GM12878 (cell line): ENCODE data around the gene SCAI. TPM values are rescaled to one million over a fixed set of nuclear protein-coding genes. Genes with fewer than 3 reads are reported as not detected.
A peak's percentile ranks its signal among the peaks of the same experiment; 100 is the strongest.

Source experiments
- ATAC-seq: fragments of 200-7000 bp; cut with Tn5 transposase; 3 replicates; pipeline ENCODE4 v1.9.1; 2020; ENCODE audit warnings: mild to moderate bottlenecking, moderate library complexity
- BruUV-seq: library from RNA; stranded (reverse); fragments of 400-500 nt; replicated peaks from 2 replicates; lab custom pipeline; 2021; lab: Mats Ljungman, UMichigan
- CTCF ChIA-PET: fragments of 300-600 bp; sonication (Branson Sonifier 250); formaldehyde crosslinking; extraction: SDS; loops from one replicate; lab custom pipeline; 2021; ENCODE audit warnings: inconsistent platforms; lab: Yijun Ruan, JAX
- POLR2A ChIA-PET: fragments of 350-600 bp; formaldehyde crosslinking; extraction: SDS; loops from one replicate; lab custom pipeline; 2021; ENCODE audit warnings: inconsistent platforms; lab: Charles Lee
- RAD21 ChIA-PET: fragments of 300-600 bp; sonication (Branson Sonifier 250); formaldehyde crosslinking; loops from one replicate; lab custom pipeline; 2023; ENCODE audit warnings: antibody characterized with exemption; ENCODE audit not compliant: unreplicated experiment; lab: Charles Lee
- SMC1A ChIA-PET: fragments of 300-600 bp; sonication (Branson Sonifier 250); formaldehyde crosslinking; loops from one replicate; lab custom pipeline; 2023; ENCODE audit not compliant: unreplicated experiment, uncharacterized antibody; lab: Charles Lee
- DNase-seq: peaks from one replicate; pipeline ENCODE4 v3.0.0-alpha.2; 2011; ENCODE audit warnings: low read depth, low spot score
- FAIRE-seq: peaks from 3 replicates; lab custom pipeline; 2011; peaks lifted over from hg19 to GRCh38; lab: Jason Lieb, UNC
- H2AFZ ChIP-seq: 2 replicates; pipeline ENCODE4 v1.6.0; 2011; ENCODE audit warnings: low read depth, low read length, control low read depth; ENCODE audit not compliant: control insufficient read depth
- H3K27ac ChIP-seq: 2 replicates; pipeline ENCODE4 v1.5.1; 2011; ENCODE audit warnings: control low read depth; ENCODE audit not compliant: control insufficient read depth, insufficient read depth
- H3K27me3 ChIP-seq, 2 experiments: replicated peaks in 1 of 2; 2 replicates each; pipeline versions ENCODE4 v1.6.0 to v1.6.1; 2011; ENCODE audit warnings: low read length in 1 of 2; ENCODE audit not compliant: control insufficient read depth in 2 of 2, insufficient read depth in 2 of 2
- H3K36me3 ChIP-seq, 2 experiments: 2 replicates each; pipeline ENCODE4 v1.5.1; 2011; ENCODE audit warnings: low read length in 1 of 2; ENCODE audit not compliant: control insufficient read depth in 2 of 2, insufficient read depth in 2 of 2
- H3K4me1 ChIP-seq: 2 replicates; pipeline ENCODE4 v1.6.1; 2011; ENCODE audit warnings: mild to moderate bottlenecking, low read length, moderate library complexity, mixed read lengths; ENCODE audit not compliant: control insufficient read depth, insufficient read depth
- H3K4me2 ChIP-seq: 2 replicates; pipeline ENCODE4 v1.6.0; 2011; ENCODE audit warnings: control low read depth; ENCODE audit not compliant: control insufficient read depth, insufficient read depth
- H3K4me3 ChIP-seq: fragments of 200-600 bp; sonication (generic); 2 replicates; pipeline ENCODE4 v1.5.1; 2016
- H3K79me2 ChIP-seq: 2 replicates; pipeline ENCODE4 v1.6.0; 2011; ENCODE audit warnings: low read length; ENCODE audit not compliant: control insufficient read depth, insufficient read depth
- H3K9ac ChIP-seq: 2 replicates; pipeline ENCODE4 v1.8.0; 2011; ENCODE audit warnings: low read length, control low read depth, mixed read lengths; ENCODE audit not compliant: control insufficient read depth, insufficient read depth
- H3K9me3 ChIP-seq: replicated peaks from 3 replicates; pipeline ENCODE4 v1.5.1; 2011; ENCODE audit warnings: mild to moderate bottlenecking, low read length; ENCODE audit not compliant: control insufficient read depth, insufficient read depth
- H4K20me1 ChIP-seq: 2 replicates; pipeline ENCODE4 v1.6.0; 2011; ENCODE audit not compliant: control insufficient read depth, insufficient read depth
- E2F8 ChIP-seq: fragments of 450-650 bp; IDR thresholded peaks from 2 replicates; pipeline ENCODE4 v1.6.1; 2018; ENCODE audit warnings: mild to moderate bottlenecking, low read depth, moderate library complexity; ENCODE audit not compliant: partially characterized antibody
- NFIC ChIP-seq: IDR thresholded peaks from 2 replicates; pipeline ENCODE4 v1.6.1; 2012; ENCODE audit warnings: low read depth, mild to moderate bottlenecking, inconsistent platforms, low read length, moderate library complexity
- SIN3A ChIP-seq: IDR thresholded peaks from 2 replicates; pipeline ENCODE4 v1.6.1; 2012; ENCODE audit warnings: low read depth, low read length, improper control_type of control experiment
- SREBF1 ChIP-seq: IDR thresholded peaks from 2 replicates; pipeline ENCODE4 v1.6.1; 2012; ENCODE audit warnings: mild to moderate bottlenecking, low read length
- TCF12 ChIP-seq: IDR thresholded peaks from 2 replicates; pipeline ENCODE4 v1.6.1; 2011; ENCODE audit warnings: low read depth, mild to moderate bottlenecking, low read length
- USF2 ChIP-seq: IDR thresholded peaks from 2 replicates; pipeline ENCODE4 v1.6.1; 2011; ENCODE audit warnings: low read depth, low read length, improper control_type of control experiment, borderline replicate concordance
- ZNF687 ChIP-seq: fragments of 450-650 bp; IDR thresholded peaks from 2 replicates; pipeline ENCODE4 v1.6.1; 2017; ENCODE audit warnings: mild to moderate bottlenecking, moderate library complexity
- ZSCAN29 ChIP-seq: fragments of 450-650 bp; IDR thresholded peaks from 2 replicates; pipeline ENCODE4 v1.6.1; 2017; ENCODE audit warnings: mild to moderate bottlenecking, moderate library complexity
- whole genome bisulfite sequencing: methylation state at CpG from one replicate; pipeline ENCODE4 v1.1.6; 2016; ENCODE audit warnings: low lambda C conversion rate; ENCODE audit not compliant: insufficient replicate concordance, insufficient coverage; ENCODE audit errors: missing lambda C conversion rate; 5-methylcytosine and 5-hydroxymethylcytosine counted together
- in situ Hi-C: fragments of 300-500 bp; cut with MboI; formaldehyde crosslinking; loops from 9 replicates; pipeline ENCODE4 v1.14.3; 2018; ENCODE audit warnings: mixed read lengths
- intact Hi-C: fragments of 100-400 bp; cut with micrococcal nuclease; formaldehyde crosslinking; loops from one replicate; pipeline ENCODE4 v1.14.2; 2022; ENCODE audit not compliant: unreplicated experiment
- polyA plus RNA-seq, 11 experiments: library from polyadenylated mRNA; depleted of rRNA in 4 of 11; unstranded in 6 of 11; stranded (reverse) in 5 of 11; fragments of >200 nt; fragmentation: Nextera tagmentation in 4 of 11; fragmentation: Illumina TruSeq in 1 of 11; extraction: Ambion mirVana in 4 of 11; extraction: Trizol in 1 of 11; gene quantifications; 1 replicate in 1 of 11; 2 replicates in 10 of 11; pipeline versions ENCODE4 v1.2.1 to v1.2.3, GENCODE V29; 2011 to 2016; ENCODE audit warnings: inconsistent platforms in 2 of 11, missing spikeins in 2 of 11, low read depth in 1 of 11
- total RNA-seq, 4 experiments: library from RNA; depleted of rRNA in 3 of 4; stranded (reverse); fragments of >200 nt in 3 of 4; fragmentation: Illumina TruSeq in 1 of 4; extraction: Trizol in 1 of 4; gene quantifications; 2 replicates each; pipeline versions ENCODE4 v1.2.1 to v1.2.3, GENCODE V29; 2013 to 2021

The SCAI gene
- total and polyA plus RNA-seq, 10 of the 15 experiments (the other 5 are each of a cell fraction or from before 2014, with no cell fraction given), result 0.52 to 8.8 (median 5.1) TPM

GRCh38 chr9:125189011-125189360 lies 45.7 kb upstream of the SCAI start:
- intact Hi-C loops (loop anchor here (2.0 kb wide), 1 partner anchor 72 kb away; the partner anchor contains the start of gene GAPVD1), in situ Hi-C loops (no loop called here)
- FAIRE-seq (no peak), DNase-seq (no peak), ATAC-seq (peak; percentile 58)
- Histone ChIP-seq H3K9me3 (no peaks in the 10 kb centered on the region), H3K4me2 (peak overlapping the region; percentile 77), H3K27ac (peak overlapping the region; percentile 89), H3K79me2 (peaks cover 50% of the 10 kb centered on the region), H3K27me3 (no peaks in the 10 kb centered on the region), H3K9ac (peak overlapping the region; percentile 98), H4K20me1 (no peaks in the 10 kb centered on the region), H3K4me3 (peak overlapping the region; percentile 93), H3K4me1 (peaks cover 4% of the 10 kb centered on the region), H3K36me3 (peaks cover 0 to 1% of the 10 kb centered on the region in 2 experiments; a peak in 1 of 4 replicates), H2AFZ (peak overlapping the region; percentile 88)
- TF ChIP-seq SIN3A (peak; percentile 25; the same call in 1 of the 2 replicates), ZSCAN29 (no peak)
- SMC1A ChIA-PET, result interaction anchor here (0.9 kb wide), 1 partner anchor 52 kb away, joined by 3 read pairs; the partner anchor contains the start of gene HSPA5
- 1% methylated on average over 24 of the region's 26 CpGs for WGBS
- TSS peak; percentile 88 for BruUV-seq
- RAD21 ChIA-PET, result interaction anchor here (0.9 kb wide), 1 partner anchor 903 kb away, joined by 3 read pairs; no protein-coding TSS in a partner anchor
- CTCF ChIA-PET, result interaction anchor here (0.7 to 0.8 kb wide), 2 partner anchors 10 to 28 kb away, joined by 3 read pairs; no protein-coding TSS in a partner anchor
- POLR2A ChIA-PET, result interaction anchor here (0.5 to 0.9 kb wide), 2 partner anchors 52 to 72 kb away, joined by 3 to 8 read pairs; partner anchors contain the start of gene HSPA5

GRCh38 chr9:125183561-125183960 lies 40.2 kb upstream of the SCAI start:
- Histone ChIP-seq H2AFZ (no peak overlapping the region), H3K79me2 (peaks cover 69% of the 10 kb centered on the region), H3K9ac (no peak overlapping the region), H3K9me3 (no peaks in the 10 kb centered on the region), H3K27me3 (no peaks in the 10 kb centered on the region), H3K4me3 (no peak overlapping the region), H3K4me2 (no peak overlapping the region), H3K27ac (no peak overlapping the region), H3K4me1 (no peaks in the 10 kb centered on the region), H4K20me1 (no peaks in the 10 kb centered on the region), H3K36me3 (peaks cover 0 to 1% of the 10 kb centered on the region in 2 experiments; a peak in 1 of 4 replicates)
- SMC1A ChIA-PET, result no interaction called here
- WGBS, result 98% methylated on average over 2 of the region's 2 CpGs
- DNase-seq (no peak), FAIRE-seq (no peak), ATAC-seq (no peak)
- no TSS peak for BruUV-seq
- intact Hi-C loops (no loop called here), in situ Hi-C loops (no loop called here)
- CTCF ChIA-PET, result no interaction called here
- RAD21 ChIA-PET, result no interaction called here
- POLR2A ChIA-PET, result no interaction called here
- TF ChIP-seq TCF12, result no peak
- no peak for TF ChIP-seq SIN3A
- no peak for TF ChIP-seq SREBF1
- no peak for TF ChIP-seq ZNF687
- no peak for TF ChIP-seq USF2
- no peak for TF ChIP-seq E2F8
- no peak for TF ChIP-seq NFIC
